HepG2 (cell line): ENCODE measurements around the gene MAEA. TPM values are rescaled to one million over a fixed set of nuclear protein-coding genes. Genes with fewer than 3 reads are reported as not detected.

Experiments used
- ATAC-seq: fragments of 200-7000 bp; cut with Tn5 transposase; 3 replicates; pipeline ENCODE4 v1.9.1; 2020; ENCODE audit warnings: mild to moderate bottlenecking, moderate library complexity
- BruUV-seq: library from RNA; stranded (reverse); fragments of 400-500 nt; replicated peaks from 2 replicates; lab custom pipeline; 2021; lab: Mats Ljungman, UMichigan
- CTCF ChIA-PET: fragments of 300-600 bp; formaldehyde crosslinking; extraction: SDS; loops from one replicate; lab custom pipeline; 2021; ENCODE audit warnings: low total read pairs, inconsistent platforms, low intra/inter-chr PET ratio; lab: Yijun Ruan, JAX
- POLR2A ChIA-PET: fragments of 350-600 bp; sonication (Branson Sonifier 250); formaldehyde crosslinking; loops from one replicate; lab custom pipeline; 2020; ENCODE audit warnings: antibody characterized with exemption, inconsistent platforms; lab: Yijun Ruan, JAX
- DNase-seq: peaks from one replicate; pipeline ENCODE4 v3.0.0-alpha.2; 2015; ENCODE audit warnings: low spot score
- FAIRE-seq: peaks from 3 replicates; lab custom pipeline; 2011; peaks lifted over from hg19 to GRCh38; lab: Jason Lieb, UNC
- H2AFZ ChIP-seq: one replicate; pipeline ENCODE4 v1.6.1; 2011; ENCODE audit warnings: low read length, inconsistent platforms
- H3K27ac ChIP-seq: fragments of 300-600 bp; 3 replicates; pipeline ENCODE4 v1.8.0; 2011; ENCODE audit warnings: mixed run types, mild to moderate bottlenecking, mixed read lengths, low read length, inconsistent platforms; ENCODE audit not compliant: insufficient read depth; ENCODE audit errors: extremely low read length
- H3K27me3 ChIP-seq, 2 experiments: fragments of 200-600 bp in 1 of 2; 2 replicates in 1 of 2; 3 replicates in 1 of 2; pipeline versions ENCODE4 v1.6.0 to v1.8.0; 2011; ENCODE audit warnings: low read length in 2 of 2, mild to moderate bottlenecking in 2 of 2, moderate library complexity in 2 of 2, inconsistent platforms in 1 of 2; ENCODE audit not compliant: insufficient read depth in 2 of 2, control insufficient read depth in 1 of 2
- H3K36me3 ChIP-seq, 2 experiments: fragments of 200-600 bp in 1 of 2; replicated peaks in 1 of 2; 2 replicates in 1 of 2; 3 replicates in 1 of 2; pipeline versions ENCODE4 v1.5.1 to v1.8.0; 2011; ENCODE audit warnings: low read length in 2 of 2, inconsistent platforms in 1 of 2; ENCODE audit not compliant: insufficient read depth in 2 of 2, control insufficient read depth in 1 of 2
- H3K4me1 ChIP-seq: 2 replicates; pipeline ENCODE4 v1.5.1; 2012; ENCODE audit warnings: low read length, inconsistent platforms; ENCODE audit not compliant: insufficient read depth
- H3K4me2 ChIP-seq: 2 replicates; pipeline ENCODE4 v1.6.0; 2011; ENCODE audit warnings: low read depth, low read length, inconsistent platforms
- H3K4me3 ChIP-seq, 3 experiments: fragments of 200-600 bp in 1 of 3; sonication (generic), shearing (Covaris generic) in 1 of 3; replicated peaks in 1 of 3; 2 replicates each; pipeline ENCODE4 v1.5.1; 2011 to 2016; ENCODE audit warnings: low read length in 3 of 3, inconsistent platforms in 2 of 3, low read depth in 2 of 3, mild to moderate bottlenecking in 2 of 3, control low read depth in 1 of 3, mixed read lengths in 1 of 3; ENCODE audit not compliant: insufficient read depth in 1 of 3
- H3K79me2 ChIP-seq: one replicate; pipeline ENCODE4 v1.6.1; 2011; ENCODE audit warnings: low read length, inconsistent platforms; ENCODE audit not compliant: insufficient read depth
- H3K9ac ChIP-seq: 2 replicates; pipeline ENCODE4 v1.6.0; 2011; ENCODE audit warnings: mild to moderate bottlenecking, low read depth, low read length, inconsistent platforms; ENCODE audit not compliant: insufficient read depth
- H3K9me3 ChIP-seq: 2 replicates; pipeline ENCODE4 v1.5.1; 2012; ENCODE audit warnings: mild to moderate bottlenecking, low read length
- H4K20me1 ChIP-seq: 2 replicates; pipeline ENCODE4 v1.6.0; 2011; ENCODE audit warnings: inconsistent platforms, mild to moderate bottlenecking, low read length, moderate library complexity; ENCODE audit not compliant: insufficient read depth
- AGO2 ChIP-seq: fragments of 200-400 bp; formaldehyde crosslinking; optimal IDR thresholded peaks from 2 replicates; pipeline ENCODE3; 2017; ENCODE audit warnings: mild to moderate bottlenecking, low read depth, low read length, moderate library complexity
- RELA ChIP-seq: sonication (generic); formaldehyde crosslinking; IDR thresholded peaks from 2 replicates; pipeline ENCODE4 v1.4.0; 2020; ENCODE audit warnings: missing genetic modification reagents
- SMARCE1 ChIP-seq: fragments of 450-650 bp; IDR thresholded peaks from 2 replicates; pipeline ENCODE4 v1.6.1; 2017; ENCODE audit warnings: borderline replicate concordance
- ZNF768 ChIP-seq: sonication (generic); formaldehyde crosslinking; IDR thresholded peaks from 2 replicates; pipeline ENCODE4 v1.4.0; 2020; ENCODE audit warnings: missing genetic modification reagents
- ZNF777 ChIP-seq: sonication (generic); formaldehyde crosslinking; IDR thresholded peaks from 2 replicates; pipeline ENCODE4 v1.4.0; 2020; ENCODE audit warnings: missing genetic modification reagents
- WGBS: methylation state at CpG from one replicate; pipeline ENCODE4 v1.1.6; 2017; ENCODE audit warnings: low lambda C conversion rate; 5-methylcytosine and 5-hydroxymethylcytosine counted together
- in situ Hi-C: cut with HindIII; loops from 2 replicates; pipeline ENCODE4 v1.10.0; 2017; ENCODE audit warnings: low pct_unique_long_range_greater_than_20kb; ENCODE audit not compliant: extremely low pct_ligation_motif_present
- intact Hi-C: fragments of 100-400 bp; cut with micrococcal nuclease; formaldehyde crosslinking; loops from one replicate; pipeline ENCODE4 v1.10.0; 2022; ENCODE audit not compliant: unreplicated experiment
- polyA plus RNA-seq, 8 experiments: library from polyadenylated mRNA; depleted of rRNA in 3 of 8; stranded (reverse) in 7 of 8; unstranded in 1 of 8; fragments of >200 nt; fragmentation: Illumina TruSeq in 4 of 8; extraction: Trizol in 4 of 8; gene quantifications; 2 replicates each; pipeline versions ENCODE4 v1.2.1 to v1.2.3, GENCODE V29; 2011 to 2016; ENCODE audit warnings: low read depth in 4 of 8, missing spikeins in 1 of 8, mixed read lengths in 1 of 8; ENCODE audit not compliant: insufficient read depth in 1 of 8
- total RNA-seq, 5 experiments: library from RNA; depleted of rRNA; stranded (reverse); fragments of >200 nt; fragmentation: Illumina TruSeq; extraction: Trizol; gene quantifications; 2 replicates each; pipeline ENCODE4 v1.2.3, GENCODE V29; 2016; ENCODE audit warnings: low read depth in 1 of 5

MAEA gene
- total and polyA plus RNA-seq, 2 of the 13 experiments (the other 11 are each of a cell fraction or from before 2014, with no cell fraction given): 52.0 to 57.1 TPM

GRCh38 chr4:1359144-1359501, 69.4 kb downstream of the MAEA start:
- H3K79me2 ChIP-seq: no peaks in the 10 kb centered on the region
- H3K4me2 ChIP-seq: no peak overlapping the region
- CTCF ChIA-PET: no interaction called here
- H3K36me3 ChIP-seq: peaks cover 3 to 13% of the 10 kb centered on the region in 2 experiments; a peak in 3 of 5 replicates
- no peak for ATAC-seq
- 0 out of 2 replicates have a peak, but pooled peaks cover 3% of the 10 kb centered on the region for H4K20me1 ChIP-seq
- no peak overlapping the region for H3K27ac ChIP-seq
- POLR2A ChIA-PET: interaction anchor here (2.0 kb wide), 1 partner anchor 12 kb away, joined by 10 read pairs; the partner anchor contains the start of gene UVSSA
- H3K4me1 ChIP-seq: peaks cover 16% of the 10 kb centered on the region
- FAIRE-seq: no peak
- no peak overlapping the region for H3K9ac ChIP-seq
- intact Hi-C loops (loop anchor here (5.0 kb wide), 1 partner anchor 153 kb away; no protein-coding TSS in a partner anchor), in situ Hi-C loops (loop anchor here (10.0 kb wide), 1 partner anchor 156 kb away; no protein-coding TSS in a partner anchor)
- no peak overlapping the region for H2AFZ ChIP-seq
- H3K9me3 ChIP-seq: no peaks in the 10 kb centered on the region
- H3K4me3 ChIP-seq: no peak overlapping the region
- TF ChIP-seq ZNF777 (CRISPR knock-in tag) (no peak), ZNF768 (CRISPR knock-in tag) (no peak)
- DNase-seq: no peak
- H3K27me3 ChIP-seq: no peaks in the 10 kb centered on the region
- BruUV-seq: no TSS peak
- 96% methylated on average over 14 of the region's 14 CpGs for WGBS

- no peak overlapping the region for H3K4me2 ChIP-seq
- no TSS peak for BruUV-seq
- no peak overlapping the region for H2AFZ ChIP-seq
- ChIA-PET POLR2A (interaction anchor here (0.9 to 2.0 kb wide), 3 partner anchors 12 to 15 kb away, joined by 3 to 10 read pairs (median 3); partner anchors contain the start of gene UVSSA), CTCF (no interaction called here)
- H3K9me3 ChIP-seq: no peaks in the 10 kb centered on the region
- H3K27me3 ChIP-seq: no peaks in the 10 kb centered on the region
- H3K36me3 ChIP-seq: peaks cover 1 to 13% of the 10 kb centered on the region in 2 experiments; a peak in 3 of 5 replicates
- no peak for ATAC-seq
- H3K79me2 ChIP-seq: no peaks in the 10 kb centered on the region
- in situ Hi-C loops: loop anchor here (10.0 kb wide), 1 partner anchor 155 kb away; no protein-coding TSS in a partner anchor
- H3K4me3 ChIP-seq: no peak overlapping the region
- FAIRE-seq: no peak
- no peak overlapping the region for H3K9ac ChIP-seq
- H3K4me1 ChIP-seq: peaks cover 16% of the 10 kb centered on the region
- no peak for DNase-seq
- intact Hi-C loops: loop anchor here (5.0 kb wide), 1 partner anchor 152 kb away; no protein-coding TSS in a partner anchor
- H4K20me1 ChIP-seq: 0 out of 2 replicates have a peak, but pooled peaks cover 3% of the 10 kb centered on the region
- WGBS: 96% methylated on average over 7 of the region's 16 CpGs
- TF ChIP-seq AGO2: peak; percentile 33
- no peak for TF ChIP-seq RELA (CRISPR knock-in tag)
- no peak for TF ChIP-seq SMARCE1
- TF ChIP-seq, all 625 proteins: peak for 1
- peak overlapping the region; percentile 4 for H3K27ac ChIP-seq
Measured at GRCh38 chr4:1359976-1360375, 70.3 kb downstream of the MAEA start.
